Fibroblast of lung (primary cell): ENCODE data around the gene UBTF.

Source experiments
- CTCF ChIP-seq, 2 donors: IDR thresholded peaks in 1 of 2; conservative IDR thresholded peaks in 1 of 2; 1 replicate in 1 of 2; 2 replicates in 1 of 2; pipeline ENCODE4 v1.5.1; 2011 to 2012; ENCODE audit warnings: low read length in 2 of 2, control low read depth in 1 of 2, inconsistent platforms in 1 of 2, low read depth in 1 of 2, mild to moderate bottlenecking in 1 of 2
- EZH2 ChIP-seq: IDR thresholded peaks from 2 replicates; pipeline ENCODE4 v1.5.1; 2012; ENCODE audit warnings: low read length, control low read depth, mild to moderate bottlenecking; ENCODE audit errors: missing control alignments

DNA sequence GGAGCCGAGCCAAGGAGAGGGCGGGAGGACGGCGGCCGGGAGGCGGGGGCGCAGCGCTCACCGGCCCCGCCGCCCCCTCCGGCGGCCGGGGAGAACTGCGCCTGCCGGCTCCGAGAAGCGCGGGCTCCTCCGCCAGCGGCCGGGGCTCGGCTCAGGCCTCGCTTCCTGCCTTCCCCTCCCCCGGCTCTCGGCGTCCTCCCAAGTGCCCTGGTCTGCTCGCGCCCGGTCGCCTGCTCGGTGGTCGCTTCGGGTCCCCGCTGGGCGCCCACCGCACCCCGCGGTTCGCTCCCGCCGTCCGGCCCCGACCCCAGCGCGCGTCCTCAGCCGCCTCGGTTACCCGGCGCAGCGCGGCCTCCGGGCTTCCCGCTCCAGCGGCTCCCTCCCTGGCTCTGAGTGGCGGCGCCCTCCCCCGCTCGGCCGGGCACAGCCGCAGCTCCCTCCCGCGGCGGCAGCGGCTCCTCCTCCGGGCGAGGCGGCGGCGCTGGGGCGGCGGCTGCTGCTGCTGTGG, 313 bp downstream of the UBTF start:
- TF ChIP-seq CTCF (conservative IDR thresholded peaks at IDR 0.05 in 1 of 2, IDR thresholded peaks at IDR 0.05 in 1 of 2; ENCODE audit: low read depth in 1 of 2, low read length in 2 of 2) (peak in 1 of 2 donors; percentile 33), EZH2 (no peak)
